Activated T-helper 1 cell treated with anti-CD3 and anti-CD28 coated beads, Interleukin-12 subunit alpha, Interleukin-12 subunit beta, Interleukin-2, Interleukin-4 antibody, amounts not matched to agents 30 ng/mL and 10 ng/mL and 1 ng/mL, durations not matched to agents 14 hours and 24 hours and 36 hours (primary cell): ENCODE measurements around the gene SLC37A1. TPM values are rescaled to one million over a fixed set of nuclear protein-coding genes. Genes with fewer than 3 reads are reported as not detected.
"Not testable (repeated sequence)": the region's sequence is repeated elsewhere in the genome, so short reads cannot be mapped to it uniquely, and the experiment has no call there.

Experiments used
- DNase-seq: peaks from one replicate; pipeline ENCODE4 v3.0.0; 2021; ENCODE audit warnings: low spot score
- H3K27ac Mint-ChIP-seq: one replicate; pipeline ENCODE4 v1.8.0; 2021; ENCODE audit warnings: mild to moderate bottlenecking, mixed read lengths
- H3K27me3 Mint-ChIP-seq: one replicate; pipeline ENCODE4 v1.8.0; 2022; ENCODE audit warnings: mild to moderate bottlenecking, moderate library complexity, mixed read lengths; ENCODE audit not compliant: insufficient read depth
- H3K36me3 Mint-ChIP-seq: one replicate; pipeline ENCODE4 v1.8.0; 2021; ENCODE audit warnings: low read depth, mixed read lengths
- H3K4me1 Mint-ChIP-seq: one replicate; pipeline ENCODE4 v1.8.0; 2021; ENCODE audit warnings: low read depth, mixed read lengths
- H3K4me3 Mint-ChIP-seq: one replicate; pipeline ENCODE4 v1.8.0; 2021; ENCODE audit warnings: mild to moderate bottlenecking, moderate library complexity, mixed read lengths
- H3K9me3 Mint-ChIP-seq: one replicate; pipeline ENCODE4 v1.8.0; 2021; ENCODE audit warnings: mixed read lengths
- intact Hi-C: fragments of 100-400 bp; cut with micrococcal nuclease; formaldehyde crosslinking; loops from one replicate; pipeline ENCODE4 v1.15.1; 2024
- total RNA-seq: library from RNA; stranded (reverse); gene quantifications from 2 replicates; pipeline ENCODE4 v1.2.3, GENCODE V29; 2022

SLC37A1 gene
- total RNA-seq = 21.9 and 25.0 TPM in 2 replicates

- peak; percentile 47 for DNase-seq
- peak within 1 kb of the TSS; percentile 87 for H3K4me3 Mint-ChIP-seq
- H3K36me3 Mint-ChIP-seq = peaks cover 23% of the 10 kb centered on the region
- peaks cover 17% of the 10 kb centered on the region for H3K4me1 Mint-ChIP-seq
- no peaks in the 10 kb centered on the region for H3K9me3 Mint-ChIP-seq
- intact Hi-C loops = loop anchor here (1.0 to 10.0 kb wide), 3 partner anchors 17 to 209 kb away; partner anchors contain the start of gene RSPH1
- peak within 1 kb of the TSS; percentile 68 for H3K27ac Mint-ChIP-seq
- peaks cover 9% of the 10 kb centered on the region for H3K27me3 Mint-ChIP-seq
Observed at GRCh38 chr21:42513151-42513984, at the start of gene SLC37A1. TSS of gene SLC37A1 (plus strand) at chr21:42513852. CDS start at chr21:42518455, 4,603 bp downstream.

GRCh38 chr21:42463861-42464515, 49.7 kb upstream of the SLC37A1 start:
- H3K4me1 Mint-ChIP-seq = peaks cover 73% of the 10 kb centered on the region
- H3K4me3 Mint-ChIP-seq = peak overlapping the region; percentile 16
- peak; percentile 60 for DNase-seq
- peaks cover 8% of the 10 kb centered on the region for H3K27me3 Mint-ChIP-seq
- H3K9me3 Mint-ChIP-seq = no peaks in the 10 kb centered on the region
- intact Hi-C loops = no loop called here
- peak overlapping the region; percentile 86 for H3K27ac Mint-ChIP-seq
- H3K36me3 Mint-ChIP-seq = peaks cover 4% of the 10 kb centered on the region

- peaks cover 4% of the 10 kb centered on the region for H3K36me3 Mint-ChIP-seq
- H3K27me3 Mint-ChIP-seq = peaks cover 8% of the 10 kb centered on the region
- intact Hi-C loops = loop anchor here (5.0 kb wide), 1 partner anchor 47 kb away; the partner anchor contains the start of gene SLC37A1
- peak overlapping the region; percentile 61 for H3K27ac Mint-ChIP-seq
- H3K4me1 Mint-ChIP-seq = peaks cover 69% of the 10 kb centered on the region
- no peaks in the 10 kb centered on the region for H3K9me3 Mint-ChIP-seq
- H3K4me3 Mint-ChIP-seq = no peak overlapping the region
- DNase-seq = no peak
Observed at GRCh38 chr21:42465008-42465802, 48.4 kb upstream of the SLC37A1 start.

- H3K9me3 Mint-ChIP-seq = no peaks in the 10 kb centered on the region
Observed at GRCh38 chr21:42465803-42466127, 47.9 kb upstream of the SLC37A1 start.

GRCh38 chr21:42466700-42467099, 47.0 kb upstream of the SLC37A1 start:
- H3K27me3 Mint-ChIP-seq = peaks cover 8% of the 10 kb centered on the region
- H3K4me3 Mint-ChIP-seq = no peak overlapping the region
- H3K27ac Mint-ChIP-seq = no peak overlapping the region
- DNase-seq = no peak
- H3K36me3 Mint-ChIP-seq = peaks cover 2% of the 10 kb centered on the region
- H3K4me1 Mint-ChIP-seq = peaks cover 54% of the 10 kb centered on the region
- no peaks in the 10 kb centered on the region for H3K9me3 Mint-ChIP-seq
- intact Hi-C loops = loop anchor here (1.0 to 5.0 kb wide), 2 partner anchors 46 to 71 kb away; partner anchors contain the start of gene SLC37A1

More at GRCh38 chr21:42465803-42466127, 47.9 kb upstream of the SLC37A1 start:
- Mint-ChIP-seq H3K4me3 (no peak overlapping the region), H3K4me1 (peaks cover 64% of the 10 kb centered on the region), H3K27ac (no peak overlapping the region), H3K27me3 (peaks cover 8% of the 10 kb centered on the region), H3K36me3 (peaks cover 4% of the 10 kb centered on the region)
- intact Hi-C loops = loop anchor here (5.0 kb wide), 1 partner anchor 47 kb away; the partner anchor contains the start of gene SLC37A1
- DNase-seq = no peak

- H3K27me3 Mint-ChIP-seq = peaks cover 8% of the 10 kb centered on the region
- no peak for DNase-seq
- peaks cover 2% of the 10 kb centered on the region for H3K36me3 Mint-ChIP-seq
- H3K27ac Mint-ChIP-seq = no peak overlapping the region
- H3K9me3 Mint-ChIP-seq = no peaks in the 10 kb centered on the region
- no peak overlapping the region for H3K4me3 Mint-ChIP-seq
- peaks cover 48% of the 10 kb centered on the region for H3K4me1 Mint-ChIP-seq
- intact Hi-C loops = loop anchor here (1.0 to 5.0 kb wide), 2 partner anchors 45 to 70 kb away; partner anchors contain the start of gene SLC37A1
Observed at GRCh38 chr21:42467140-42467983, 46.3 kb upstream of the SLC37A1 start.

GRCh38 chr21:42468491-42469131, 45.0 kb upstream of the SLC37A1 start:
- intact Hi-C loops = loop anchor here (5.0 kb wide), 1 partner anchor 44 kb away; the partner anchor contains the start of gene SLC37A1
- Mint-ChIP-seq H3K27me3 (peaks cover 8% of the 10 kb centered on the region), H3K4me1 (peaks cover 35% of the 10 kb centered on the region)

GRCh38 chr21:42469272-42469671, 44.4 kb upstream of the SLC37A1 start:
- no peak for DNase-seq
- Mint-ChIP-seq H3K4me3 (no peak overlapping the region), H3K36me3 (no peaks in the 10 kb centered on the region), H3K27me3 (peaks cover 8% of the 10 kb centered on the region), H3K9me3 (no peaks in the 10 kb centered on the region), H3K4me1 (peaks cover 28% of the 10 kb centered on the region), H3K27ac (no peak overlapping the region)
- intact Hi-C loops = loop anchor here (5.0 kb wide), 1 partner anchor 43 kb away; the partner anchor contains the start of gene SLC37A1

More at GRCh38 chr21:42468491-42469131, 45.0 kb upstream of the SLC37A1 start:
- Mint-ChIP-seq H3K4me3 (no peak overlapping the region), H3K27ac (no peak overlapping the region), H3K36me3 (no peaks in the 10 kb centered on the region), H3K9me3 (no peaks in the 10 kb centered on the region)
- DNase-seq = no peak

- H3K4me1 Mint-ChIP-seq = peaks cover 25% of the 10 kb centered on the region
- not testable (repeated sequence) for H3K4me3 Mint-ChIP-seq, DNase-seq, H3K27me3 Mint-ChIP-seq, H3K27ac Mint-ChIP-seq, H3K36me3 Mint-ChIP-seq, H3K9me3 Mint-ChIP-seq
- intact Hi-C loops = loop anchor here (5.0 kb wide), 1 partner anchor 43 kb away; the partner anchor contains the start of gene SLC37A1
Observed at GRCh38 chr21:42469726-42470125, 43.9 kb upstream of the SLC37A1 start.

- Mint-ChIP-seq H3K4me1 (peaks cover 12% of the 10 kb centered on the region), H3K36me3 (no peaks in the 10 kb centered on the region), H3K4me3 (no peak overlapping the region)
Observed at GRCh38 chr21:42471206-42471605, 42.4 kb upstream of the SLC37A1 start.

GRCh38 chr21:42471716-42472330, 41.8 kb upstream of the SLC37A1 start:
- Mint-ChIP-seq H3K4me1 (peaks cover 10% of the 10 kb centered on the region), H3K4me3 (no peak overlapping the region), H3K36me3 (no peaks in the 10 kb centered on the region), H3K27ac (no peak overlapping the region), H3K9me3 (no peaks in the 10 kb centered on the region), H3K27me3 (peaks cover 8% of the 10 kb centered on the region)
- intact Hi-C loops = no loop called here
- DNase-seq = no peak

More at GRCh38 chr21:42471206-42471605, 42.4 kb upstream of the SLC37A1 start:
- peaks cover 8% of the 10 kb centered on the region for H3K27me3 Mint-ChIP-seq
- intact Hi-C loops = no loop called here
- no peak for DNase-seq
- H3K9me3 Mint-ChIP-seq = no peaks in the 10 kb centered on the region
- no peak overlapping the region for H3K27ac Mint-ChIP-seq
